T-helper 17 cell (primary cell): ENCODE results near the gene AADACL4. TPM values are rescaled to one million over a fixed set of nuclear protein-coding genes. Genes with fewer than 3 reads are reported as not detected.

ENCODE experiments used
- ATAC-seq: fragments of 150-1000 bp; cut with Tn5 transposase; 2 replicates; pipeline ENCODE4 v1.10.0; 2021; ENCODE audit warnings: mild to moderate bottlenecking, moderate library complexity
- DNase-seq, 3 donors: peaks; one replicate each; pipeline versions ENCODE4 v3.0.0 to v3.0.0-alpha.2; 2020 to 2021
- H3K9me3 ChIP-seq: one replicate; pipeline ENCODE4 v1.7.0; 2013; ENCODE audit warnings: low read length, mild to moderate bottlenecking; ENCODE audit not compliant: control insufficient read depth, poor library complexity, severe bottlenecking
- H3K27ac Mint-ChIP-seq: one replicate; pipeline ENCODE4 v1.8.0; 2022; ENCODE audit warnings: mild to moderate bottlenecking, moderate library complexity, mixed read lengths
- H3K27me3 Mint-ChIP-seq: one replicate; pipeline ENCODE4 v1.8.0; 2022; ENCODE audit warnings: mixed read lengths
- H3K36me3 Mint-ChIP-seq: one replicate; pipeline ENCODE4 v1.8.0; 2022; ENCODE audit warnings: low read depth, mixed read lengths
- H3K4me1 Mint-ChIP-seq: one replicate; pipeline ENCODE4 v1.8.0; 2022; ENCODE audit warnings: mild to moderate bottlenecking, mixed read lengths
- H3K4me3 Mint-ChIP-seq: one replicate; pipeline ENCODE4 v1.8.0; 2022; ENCODE audit warnings: mild to moderate bottlenecking, moderate library complexity, mixed read lengths
- total RNA-seq, 4 donors: library from RNA in 2 of 4; stranded (reverse) in 2 of 4; gene quantifications; one replicate each; pipeline ENCODE4 v1.2.3 and lab custom pipeline; 2022 to 2026

AADACL4 gene
- total RNA-seq, 2 donors from 2014 or later = not detected

- no peaks in the 10 kb centered on the region for H3K9me3 ChIP-seq
- H3K36me3 Mint-ChIP-seq = peaks cover 2% of the 10 kb centered on the region
- DNase-seq = no peak
- no peak for ATAC-seq
- peak overlapping the region; percentile 97 for H3K27ac Mint-ChIP-seq
- H3K4me3 Mint-ChIP-seq = no peak overlapping the region
- peaks cover 32% of the 10 kb centered on the region for H3K4me1 Mint-ChIP-seq
- no peaks in the 10 kb centered on the region for H3K27me3 Mint-ChIP-seq
These were observed 40.7 kb upstream of the AADACL4 start for GRCh38 chr1:12603224-12603623.

- ATAC-seq = peak; percentile 97
- no peaks in the 10 kb centered on the region for H3K9me3 ChIP-seq
- H3K27me3 Mint-ChIP-seq = no peaks in the 10 kb centered on the region
- DNase-seq = peak in 2 of 3 donors; percentile 23 to 38
- H3K4me1 Mint-ChIP-seq = peaks cover 35% of the 10 kb centered on the region
- H3K36me3 Mint-ChIP-seq = peaks cover 2% of the 10 kb centered on the region
- H3K27ac Mint-ChIP-seq = peak overlapping the region; percentile 97
- H3K4me3 Mint-ChIP-seq = peak overlapping the region; percentile 63
These were observed 39.6 kb upstream of the AADACL4 start for GRCh38 chr1:12604114-12604874.

GRCh38 chr1:12604986-12605385 is 38.9 kb upstream of the AADACL4 start:
- no peaks in the 10 kb centered on the region for H3K9me3 ChIP-seq
- Mint-ChIP-seq H3K36me3 (peaks cover 2% of the 10 kb centered on the region), H3K4me1 (peaks cover 36% of the 10 kb centered on the region), H3K4me3 (no peak overlapping the region), H3K27ac (peak overlapping the region; percentile 97), H3K27me3 (no peaks in the 10 kb centered on the region)
- no peak for DNase-seq
- ATAC-seq = no peak

- Mint-ChIP-seq H3K4me3 (no peak overlapping the region), H3K4me1 (peaks cover 38% of the 10 kb centered on the region), H3K36me3 (peaks cover 7% of the 10 kb centered on the region), H3K27ac (peak overlapping the region; percentile 78), H3K27me3 (no peaks in the 10 kb centered on the region)
- H3K9me3 ChIP-seq = no peaks in the 10 kb centered on the region
- ATAC-seq (no peak), DNase-seq (no peak)
These were observed 36.6 kb upstream of the AADACL4 start for GRCh38 chr1:12607263-12607662.

GRCh38 chr1:12608311-12608957 is 35.5 kb upstream of the AADACL4 start:
- ATAC-seq (no peak), DNase-seq (no peak)
- no peaks in the 10 kb centered on the region for H3K9me3 ChIP-seq
- Mint-ChIP-seq H3K36me3 (peaks cover 10% of the 10 kb centered on the region), H3K4me1 (peaks cover 42% of the 10 kb centered on the region), H3K27me3 (no peaks in the 10 kb centered on the region), H3K27ac (no peak overlapping the region), H3K4me3 (no peak overlapping the region)

GRCh38 chr1:12609469-12610003 is 34.3 kb upstream of the AADACL4 start:
- DNase-seq (no peak), ATAC-seq (no peak)
- H3K9me3 ChIP-seq = no peaks in the 10 kb centered on the region
- H3K4me3 Mint-ChIP-seq = no peak overlapping the region
- no peaks in the 10 kb centered on the region for H3K27me3 Mint-ChIP-seq
- H3K4me1 Mint-ChIP-seq = peaks cover 36% of the 10 kb centered on the region
- H3K36me3 Mint-ChIP-seq = peaks cover 10% of the 10 kb centered on the region
- H3K27ac Mint-ChIP-seq = peak overlapping the region; percentile 82

- no peaks in the 10 kb centered on the region for H3K9me3 ChIP-seq
- Mint-ChIP-seq H3K27ac (peak overlapping the region; percentile 34), H3K4me3 (no peak overlapping the region), H3K27me3 (no peaks in the 10 kb centered on the region), H3K36me3 (peaks cover 10% of the 10 kb centered on the region), H3K4me1 (peaks cover 41% of the 10 kb centered on the region)
- no peak for ATAC-seq
- no peak for DNase-seq
These were observed 33.5 kb upstream of the AADACL4 start for GRCh38 chr1:12610305-12610935.

GRCh38 chr1:12610941-12611340 is 32.9 kb upstream of the AADACL4 start:
- no peaks in the 10 kb centered on the region for H3K27me3 Mint-ChIP-seq
- H3K27ac Mint-ChIP-seq = peak overlapping the region; percentile 34
- H3K36me3 Mint-ChIP-seq = peaks cover 10% of the 10 kb centered on the region
- no peak overlapping the region for H3K4me3 Mint-ChIP-seq
- no peaks in the 10 kb centered on the region for H3K9me3 ChIP-seq
- no peak for DNase-seq
- ATAC-seq = no peak
- peaks cover 46% of the 10 kb centered on the region for H3K4me1 Mint-ChIP-seq

- H3K9me3 ChIP-seq = no peaks in the 10 kb centered on the region
- Mint-ChIP-seq H3K27ac (peak overlapping the region; percentile 73), H3K4me1 (peaks cover 55% of the 10 kb centered on the region), H3K36me3 (peaks cover 8% of the 10 kb centered on the region), H3K4me3 (no peak overlapping the region), H3K27me3 (no peaks in the 10 kb centered on the region)
- ATAC-seq = no peak
- DNase-seq = no peak
These were observed 30.7 kb upstream of the AADACL4 start for GRCh38 chr1:12613180-12613579.

GRCh38 chr1:12614402-12615158 is 29.3 kb upstream of the AADACL4 start:
- DNase-seq (no peak), ATAC-seq (no peak)
- no peaks in the 10 kb centered on the region for H3K9me3 ChIP-seq
- Mint-ChIP-seq H3K4me3 (peak overlapping the region; percentile 98), H3K4me1 (peaks cover 61% of the 10 kb centered on the region), H3K27ac (peak overlapping the region; percentile 96), H3K36me3 (peaks cover 8% of the 10 kb centered on the region), H3K27me3 (no peaks in the 10 kb centered on the region)

- H3K9me3 ChIP-seq = no peaks in the 10 kb centered on the region
- ATAC-seq (no peak), DNase-seq (no peak)
- Mint-ChIP-seq H3K4me3 (peak overlapping the region; percentile 98), H3K4me1 (peaks cover 64% of the 10 kb centered on the region), H3K27ac (peak overlapping the region; percentile 96), H3K36me3 (peaks cover 8% of the 10 kb centered on the region), H3K27me3 (no peaks in the 10 kb centered on the region)
These were observed 28.6 kb upstream of the AADACL4 start for GRCh38 chr1:12615159-12615864.

- DNase-seq (no peak), ATAC-seq (no peak)
- no peaks in the 10 kb centered on the region for H3K9me3 ChIP-seq
- Mint-ChIP-seq H3K4me1 (peaks cover 61% of the 10 kb centered on the region), H3K4me3 (peak overlapping the region; percentile 98), H3K27me3 (no peaks in the 10 kb centered on the region), H3K36me3 (peaks cover 6% of the 10 kb centered on the region), H3K27ac (peak overlapping the region; percentile 96)
These were observed 27.8 kb upstream of the AADACL4 start for GRCh38 chr1:12615865-12616708.
